T-cell (primary cell): ENCODE data around the gene PCDHB16. TPM values are rescaled to one million over a fixed set of nuclear protein-coding genes. Genes with fewer than 3 reads are reported as not detected.
"Not testable (repeated sequence)": the region's sequence is repeated elsewhere in the genome, so short reads cannot be mapped to it uniquely, and the experiment has no call there.

ENCODE experiments used
- ATAC-seq, 4 experiments: fragments of 200-7000 bp in 3 of 4; fragments of 150-1000 bp in 1 of 4; cut with Tn5 transposase; replicated peaks in 1 of 4; 1 replicate in 3 of 4; 2 replicates in 1 of 4; pipeline ENCODE4 v1.10.0; 2021; ENCODE audit warnings: moderate library complexity in 3 of 4, mild to moderate bottlenecking in 2 of 4, moderate number of reproducible peaks in 1 of 4
- CTCF ChIA-PET, 2 donors: fragments of 300-600 bp; sonication (Branson Sonifier 250); formaldehyde crosslinking; loops; one replicate each; lab custom pipeline; 2022; ENCODE audit warnings: antibody characterized with exemption in 2 of 2; lab: Charles Lee
- POLR2A ChIA-PET, 2 donors: fragments of 300-600 bp; sonication (Branson Sonifier 250); formaldehyde crosslinking; loops; one replicate each; lab custom pipeline; 2022; ENCODE audit warnings: antibody characterized with exemption in 2 of 2; lab: Charles Lee
- DNase-seq, 35 experiments: peaks; one replicate each; pipeline versions ENCODE4 v3.0.0 to v3.0.0-alpha.2; 2013 to 2023
- H3K27ac ChIP-seq: one replicate; pipeline ENCODE4 v1.5.1; 2013; ENCODE audit warnings: low read length
- H3K27me3 ChIP-seq, 2 experiments: replicated peaks in 1 of 2; 1 replicate in 1 of 2; 2 replicates in 1 of 2; pipeline versions ENCODE4 v1.6.1 to v1.7.0; 2013; ENCODE audit warnings: low read length in 1 of 2, mixed read lengths in 1 of 2; ENCODE audit not compliant: control insufficient read depth in 2 of 2, insufficient read depth in 2 of 2; ENCODE audit errors: extremely low read depth in 1 of 2
- H3K36me3 ChIP-seq, 2 donors: 1 replicate in 1 of 2; 2 replicates in 1 of 2; pipeline versions ENCODE4 v1.6.1 to v1.7.0; 2013; ENCODE audit warnings: low read length in 1 of 2; ENCODE audit not compliant: control insufficient read depth in 2 of 2, insufficient read depth in 1 of 2; ENCODE audit errors: extremely low read depth in 1 of 2
- H3K4me1 ChIP-seq, 2 experiments: 1 replicate in 1 of 2; 2 replicates in 1 of 2; pipeline versions ENCODE4 v1.6.1 to v1.7.0; 2013; ENCODE audit warnings: low read length in 2 of 2, mixed read lengths in 1 of 2; ENCODE audit not compliant: insufficient read depth in 2 of 2, control insufficient read depth in 1 of 2; ENCODE audit errors: extremely low read depth in 1 of 2
- H3K4me3 ChIP-seq, 2 donors: 1 replicate in 1 of 2; 2 replicates in 1 of 2; pipeline versions ENCODE4 v1.5.1 to v1.7.0; 2013; ENCODE audit warnings: mild to moderate bottlenecking in 2 of 2, low read length in 1 of 2, moderate library complexity in 1 of 2; ENCODE audit not compliant: control insufficient read depth in 1 of 2; ENCODE audit errors: extremely low read depth in 1 of 2
- H3K9me3 ChIP-seq: 2 replicates; pipeline ENCODE4 v1.7.0; 2013
- H3K27ac Mint-ChIP-seq, 2 donors: one replicate each; pipeline ENCODE4 v1.8.0; 2020 to 2021; ENCODE audit warnings: mild to moderate bottlenecking in 2 of 2, mixed read lengths in 2 of 2
- H3K27me3 Mint-ChIP-seq, 2 donors: one replicate each; pipeline ENCODE4 v1.8.0; 2021 to 2022; ENCODE audit warnings: mixed read lengths in 2 of 2
- H3K36me3 Mint-ChIP-seq: one replicate; pipeline ENCODE4 v1.8.0; 2021; ENCODE audit warnings: mixed read lengths
- H3K4me1 Mint-ChIP-seq, 3 donors: one replicate each; pipeline ENCODE4 v1.8.0; 2020 to 2022; ENCODE audit warnings: mixed read lengths in 3 of 3, mild to moderate bottlenecking in 1 of 3
- H3K4me3 Mint-ChIP-seq, 3 donors: one replicate each; pipeline ENCODE4 v1.8.0; 2020 to 2022; ENCODE audit warnings: mild to moderate bottlenecking in 3 of 3, mixed read lengths in 3 of 3, moderate library complexity in 3 of 3
- H3K9me3 Mint-ChIP-seq, 3 donors: one replicate each; pipeline ENCODE4 v1.8.0; 2020 to 2022; ENCODE audit warnings: mixed read lengths in 3 of 3
- WGBS: methylation state at CpG from one replicate; pipeline ENCODE4 v1.1.5; 2013; ENCODE audit warnings: missing lambda C conversion rate; ENCODE audit not compliant: insufficient coverage; 5-methylcytosine and 5-hydroxymethylcytosine counted together
- total RNA-seq, 35 experiments: library from RNA in 6 of 35; stranded (reverse) in 6 of 35; fragments of 120-200 nt in 1 of 35; gene quantifications; one replicate each; pipeline versions ENCODE4 v1.2.1 to v1.2.4 and lab custom pipeline; 2013 to 2026

PCDHB16 gene
- total RNA-seq, 5 donors from 2014 or later (not counting 1 experiment from before 2014, with no cell fraction given): not detected

DNA sequence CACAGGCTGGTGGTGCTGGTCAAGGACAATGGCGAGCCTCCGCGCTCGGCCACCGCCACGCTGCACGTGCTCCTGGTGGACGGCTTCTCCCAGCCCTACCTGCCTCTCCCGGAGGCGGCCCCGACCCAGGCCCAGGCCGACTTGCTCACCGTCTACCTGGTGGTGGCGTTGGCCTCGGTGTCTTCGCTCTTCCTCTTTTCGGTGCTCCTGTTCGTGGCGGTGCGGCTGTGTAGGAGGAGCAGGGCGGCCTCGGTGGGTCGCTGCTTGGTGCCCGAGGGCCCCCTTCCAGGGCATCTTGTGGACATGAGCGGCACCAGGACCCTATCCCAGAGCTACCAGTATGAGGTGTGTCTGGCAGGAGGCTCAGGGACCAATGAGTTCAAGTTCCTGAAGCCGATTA is 33.8 kb downstream of the PCDHB16 start:
- WGBS: no CpG with 5 or more reads among the region's 26 CpGs
- H3K36me3 ChIP-seq, H3K4me3 ChIP-seq, H3K36me3 Mint-ChIP-seq, H3K4me1 Mint-ChIP-seq, H3K27ac Mint-ChIP-seq, H3K4me1 ChIP-seq, H3K27ac ChIP-seq, POLR2A ChIA-PET, CTCF ChIA-PET, DNase-seq, H3K9me3 ChIP-seq, ATAC-seq, H3K4me3 Mint-ChIP-seq: not testable (repeated sequence)
- Mint-ChIP-seq H3K9me3 (peaks cover 10 to 34% (median 28%) of the 10 kb centered on the region in 3 donors), H3K27me3 (peaks cover 57 to 64% of the 10 kb centered on the region in 2 donors)
- H3K27me3 ChIP-seq: peaks cover 12 to 17% of the 10 kb centered on the region in 2 experiments

DNA sequence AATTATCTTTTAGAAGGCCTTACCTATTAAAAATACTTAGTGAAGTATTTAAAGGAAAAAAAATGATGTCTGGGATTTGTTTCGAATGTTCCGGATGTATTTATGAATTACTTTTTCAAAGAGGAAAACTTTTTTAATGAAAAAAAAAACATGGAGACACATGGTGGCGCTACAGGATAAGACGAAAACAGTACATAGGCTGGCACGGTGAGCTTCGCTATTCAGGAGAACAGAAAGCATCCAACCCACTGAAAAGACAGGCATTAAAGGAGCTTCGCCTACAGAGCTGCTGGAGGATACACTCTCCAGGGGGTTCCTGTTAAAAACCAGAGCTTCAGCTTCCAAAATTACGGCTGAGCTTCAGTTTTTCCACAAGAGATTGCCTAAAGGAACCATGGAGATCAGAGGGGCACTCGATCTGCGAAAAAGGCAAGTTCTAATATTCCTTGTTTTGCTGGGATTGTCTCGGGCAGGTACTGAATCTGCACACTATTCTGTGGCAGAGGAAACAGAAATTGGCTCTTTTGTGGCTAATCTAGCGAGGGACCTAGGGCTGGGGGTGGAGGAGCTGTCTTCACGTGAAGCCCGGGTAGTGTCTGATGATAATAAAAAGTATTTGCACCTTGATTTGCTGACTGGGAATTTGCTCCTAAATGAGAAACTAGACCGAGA is 41.1 kb downstream of the PCDHB16 start, which contains the start of gene PCDHB14:
PCDHB14 (plus strand) TSS at position 232 of the 672 bp plus-strand sequence; CDS start at position 395, 163 bp downstream.
- Mint-ChIP-seq H3K4me3 (peak within 1 kb of the TSS in 2 of 3 donors; percentile 4 to 26), H3K9me3 (peaks cover 6 to 31% (median 25%) of the 10 kb centered on the region in 3 donors), H3K36me3 (peaks cover 3% of the 10 kb centered on the region), H3K27ac (no peak within 1 kb of the TSS), H3K4me1 (peaks cover 0 to 7% (median 6%) of the 10 kb centered on the region in 3 donors), H3K27me3 (peaks cover 57 to 64% of the 10 kb centered on the region in 2 donors)
- WGBS: 29% methylated on average over 14 of the region's 15 CpGs
- H3K27ac ChIP-seq: no peak within 1 kb of the TSS
- no peak within 1 kb of the TSS for H3K4me3 ChIP-seq
- H3K4me1 ChIP-seq: no peaks in the 10 kb centered on the region
- no peaks in the 10 kb centered on the region for H3K9me3 ChIP-seq
- POLR2A ChIA-PET: no interaction called here
- ATAC-seq (no peak), DNase-seq (peak in 1 of 35 experiments; percentile 40)
- no peaks in the 10 kb centered on the region for H3K36me3 ChIP-seq
- peaks cover 4 to 24% of the 10 kb centered on the region in 2 experiments for H3K27me3 ChIP-seq
- CTCF ChIA-PET: interaction anchor here (1.2 to 1.5 kb wide), 4 partner anchors 9 to 341 kb away, joined by 3 to 16 read pairs (median 4); no protein-coding TSS in a partner anchor

DNA sequence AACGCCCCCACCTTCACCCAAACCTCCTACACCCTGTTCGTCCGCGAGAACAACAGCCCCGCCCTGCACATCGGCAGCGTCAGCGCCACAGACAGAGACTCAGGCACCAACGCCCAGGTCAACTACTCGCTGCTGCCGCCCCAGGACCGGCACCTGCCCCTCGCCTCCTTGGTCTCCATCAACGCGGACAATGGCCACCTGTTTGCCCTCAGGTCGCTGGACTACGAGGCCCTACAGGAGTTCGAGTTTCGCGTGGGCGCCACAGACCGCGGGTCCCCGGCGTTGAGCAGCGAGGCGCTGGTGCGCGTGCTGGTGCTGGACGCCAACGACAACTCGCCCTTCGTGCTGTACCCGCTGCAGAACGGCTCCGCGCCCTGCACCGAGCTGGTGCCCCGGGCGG is 42.7 kb downstream of the PCDHB16 start:
- CTCF ChIA-PET: not testable (repeated sequence)
- H3K9me3 Mint-ChIP-seq: peaks cover under 1 to 24% (median 14%) of the 10 kb centered on the region in 3 donors

DNA sequence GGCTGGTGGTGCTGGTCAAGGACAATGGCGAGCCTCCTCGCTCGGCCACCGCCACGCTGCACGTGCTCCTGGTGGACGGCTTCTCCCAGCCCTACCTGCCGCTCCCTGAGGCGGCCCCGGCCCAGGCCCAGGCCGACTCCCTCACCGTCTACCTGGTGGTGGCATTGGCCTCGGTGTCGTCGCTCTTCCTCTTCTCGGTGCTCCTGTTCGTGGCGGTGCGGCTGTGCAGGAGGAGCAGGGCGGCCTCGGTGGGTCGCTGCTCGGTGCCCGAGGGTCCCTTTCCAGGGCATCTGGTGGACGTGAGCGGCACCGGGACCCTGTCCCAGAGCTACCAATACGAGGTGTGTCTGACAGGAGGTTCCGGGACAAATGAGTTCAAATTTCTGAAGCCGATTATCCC is 43.2 kb downstream of the PCDHB16 start:
- POLR2A ChIA-PET, H3K36me3 Mint-ChIP-seq, H3K4me1 Mint-ChIP-seq, ATAC-seq, H3K9me3 ChIP-seq, DNase-seq, H3K4me3 Mint-ChIP-seq, CTCF ChIA-PET, H3K27ac Mint-ChIP-seq, H3K4me3 ChIP-seq, H3K36me3 ChIP-seq, H3K4me1 ChIP-seq, H3K27ac ChIP-seq: not testable (repeated sequence)
- peaks cover 0 to 18% (median 10%) of the 10 kb centered on the region in 3 donors for H3K9me3 Mint-ChIP-seq
- WGBS: 47% methylated on average over 11 of the region's 30 CpGs
- peaks cover 38 to 48% of the 10 kb centered on the region in 2 donors for H3K27me3 Mint-ChIP-seq
- peaks cover 4 to 19% of the 10 kb centered on the region in 2 experiments for H3K27me3 ChIP-seq

More for the DNA sequence above, 42.7 kb downstream of the PCDHB16 start:
- DNase-seq, H3K36me3 ChIP-seq, H3K4me1 ChIP-seq, POLR2A ChIA-PET, ATAC-seq, H3K4me1 Mint-ChIP-seq, H3K9me3 ChIP-seq, H3K4me3 ChIP-seq, H3K36me3 Mint-ChIP-seq, H3K27ac ChIP-seq, H3K4me3 Mint-ChIP-seq, H3K27ac Mint-ChIP-seq: not testable (repeated sequence)
- peaks cover 44 to 54% of the 10 kb centered on the region in 2 donors for H3K27me3 Mint-ChIP-seq
- peaks cover 4 to 19% of the 10 kb centered on the region in 2 experiments for H3K27me3 ChIP-seq
- WGBS: 25% methylated on average over 11 of the region's 40 CpGs

DNA sequence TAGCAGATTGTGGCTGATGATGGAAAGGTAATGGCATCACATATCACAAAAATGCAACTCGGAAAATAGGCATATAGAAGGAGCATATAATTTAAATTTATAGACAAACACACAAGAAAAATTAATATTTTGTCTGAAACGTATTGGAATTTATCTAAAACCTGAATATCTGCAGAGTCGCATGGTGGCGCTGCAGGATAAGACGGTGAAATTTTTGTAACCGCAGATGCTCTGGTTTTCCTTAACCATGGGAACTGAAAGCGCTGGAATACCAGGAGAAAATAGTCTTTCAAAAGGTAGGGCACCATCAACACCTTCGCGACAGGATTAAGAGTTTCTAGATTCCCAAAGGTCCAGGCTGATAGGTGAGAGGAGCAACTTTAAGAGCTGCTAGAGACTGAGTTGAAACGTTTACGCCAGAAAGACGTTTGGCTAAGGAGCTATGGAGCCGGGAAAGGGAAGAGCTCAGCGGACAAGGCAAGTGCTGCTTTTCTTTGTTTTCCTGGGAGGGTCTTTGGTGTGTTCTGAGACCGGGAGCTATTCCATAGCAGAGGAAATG is 52.0 kb downstream of the PCDHB16 start:
- Histone ChIP-seq H3K27ac (no peak overlapping the region), H3K4me1 (no peaks in the 10 kb centered on the region), H3K27me3 (peaks cover 0 to 20% of the 10 kb centered on the region in 2 experiments), H3K9me3 (no peaks in the 10 kb centered on the region), H3K36me3 (no peaks in the 10 kb centered on the region), H3K4me3 (no peak overlapping the region)
- ATAC-seq: no peak
- DNase-seq: no peak
- Mint-ChIP-seq H3K4me3 (no peak overlapping the region), H3K27ac (no peak overlapping the region), H3K36me3 (peaks cover 3% of the 10 kb centered on the region), H3K27me3 (peaks cover 35 to 43% of the 10 kb centered on the region in 2 donors), H3K4me1 (no peaks in the 10 kb centered on the region), H3K9me3 (peaks cover 10 to 38% (median 37%) of the 10 kb centered on the region in 3 donors)
- ChIA-PET CTCF (no interaction called here), POLR2A (no interaction called here)
- 16% methylated on average over 12 of the region's 15 CpGs for WGBS
